Putamen (tissue), 1 donor: ENCODE data around the gene KIF26B.
A peak's percentile ranks its signal among the peaks of the same experiment; 100 is the strongest.

Experiments used
- DNase-seq: peaks from one replicate; pipeline ENCODE4 v3.0.0-alpha.2; 2016; ENCODE audit warnings: low spot score

Gene KIF26B

DNA sequence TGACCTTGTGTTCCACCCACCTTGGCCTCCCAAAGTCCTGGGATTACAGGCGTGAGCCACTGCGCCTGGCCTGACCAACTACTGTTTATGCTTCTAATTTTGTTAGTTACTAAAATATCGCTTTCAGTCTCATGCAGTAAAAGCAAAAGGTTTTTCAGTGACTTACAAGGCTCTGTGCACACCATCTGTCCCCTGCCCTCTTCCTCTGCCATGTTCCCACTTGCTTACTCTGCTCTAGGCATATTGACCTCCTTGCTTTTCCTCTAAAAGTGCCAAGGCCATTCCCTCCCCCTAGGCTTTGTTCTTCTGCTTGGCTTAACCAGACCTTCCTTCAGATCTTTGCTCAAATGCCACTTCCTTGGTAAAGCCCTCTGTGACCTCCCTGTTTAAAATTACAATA, 276.9 kb downstream of the KIF26B start:
- no peak for DNase-seq

DNA sequence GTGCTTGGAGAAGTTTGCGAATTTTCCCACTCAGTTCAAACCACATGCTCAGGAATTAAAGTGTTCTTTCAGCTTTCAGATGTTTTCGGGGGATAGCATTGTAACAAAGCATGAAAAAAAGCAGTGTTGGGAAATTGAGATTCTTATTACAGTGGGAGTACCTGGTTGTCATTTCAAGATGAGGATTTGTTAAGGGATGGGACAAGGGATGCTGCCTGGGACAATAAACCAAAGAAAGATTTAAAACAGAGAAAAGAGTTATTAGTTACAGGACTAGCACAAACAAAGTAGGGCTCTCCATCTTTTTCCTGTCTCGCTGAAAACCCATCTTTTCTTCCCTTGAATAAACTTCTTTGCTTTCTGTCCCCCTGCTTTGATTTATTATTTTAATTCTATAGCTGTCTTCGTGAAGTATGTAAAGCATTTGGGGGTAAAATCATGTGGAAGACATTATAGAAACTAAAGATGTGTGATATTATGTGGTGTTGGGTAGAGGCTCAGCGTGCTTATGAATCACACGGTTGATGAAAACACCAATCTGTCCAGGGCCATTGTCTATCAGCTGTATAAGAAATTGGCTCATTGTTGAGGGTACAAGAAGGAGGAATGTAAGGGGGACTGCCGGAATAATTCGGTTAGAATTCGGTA, 277.6 kb downstream of the KIF26B start:
- no peak for DNase-seq

DNA sequence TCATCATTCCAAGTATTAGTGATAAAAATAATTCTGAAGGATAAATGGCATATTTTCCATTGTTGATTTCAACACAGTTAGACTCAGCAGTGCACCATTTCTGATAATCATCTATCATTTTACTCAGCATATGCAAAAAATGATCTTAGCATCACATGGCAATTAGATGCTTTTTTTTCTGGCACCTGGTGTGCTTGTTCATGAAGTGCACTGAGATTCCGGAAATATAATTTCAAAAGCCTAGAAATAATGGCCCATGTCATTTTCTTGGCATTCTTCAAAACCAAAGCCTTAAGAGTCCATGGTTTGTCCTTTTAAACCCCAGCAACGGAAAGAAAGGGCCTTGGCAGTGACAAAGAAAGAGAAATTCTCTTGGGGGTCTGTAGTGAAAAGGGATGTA, 278.8 kb downstream of the KIF26B start:
- no peak for DNase-seq

DNA sequence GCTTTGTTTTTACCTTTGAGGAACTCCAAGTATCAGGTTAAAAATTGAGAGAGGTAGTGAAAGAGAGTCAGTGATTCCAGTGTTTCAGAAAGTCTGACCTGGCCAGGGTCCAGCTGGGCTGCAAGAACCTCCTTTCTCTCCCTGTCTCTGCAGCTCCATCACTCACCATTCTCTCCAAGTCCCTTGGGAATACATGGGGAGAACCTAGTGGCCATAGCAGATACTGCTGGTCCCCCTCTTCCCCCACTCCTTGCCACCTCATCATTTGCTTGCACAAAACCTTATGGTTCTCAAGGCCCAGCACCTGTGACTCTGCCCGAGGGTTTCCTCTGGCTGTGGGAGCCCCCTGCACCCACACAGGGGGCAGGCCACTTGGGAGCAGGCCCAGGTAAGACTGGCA, 279.5 kb downstream of the KIF26B start:
- no peak for DNase-seq

DNA sequence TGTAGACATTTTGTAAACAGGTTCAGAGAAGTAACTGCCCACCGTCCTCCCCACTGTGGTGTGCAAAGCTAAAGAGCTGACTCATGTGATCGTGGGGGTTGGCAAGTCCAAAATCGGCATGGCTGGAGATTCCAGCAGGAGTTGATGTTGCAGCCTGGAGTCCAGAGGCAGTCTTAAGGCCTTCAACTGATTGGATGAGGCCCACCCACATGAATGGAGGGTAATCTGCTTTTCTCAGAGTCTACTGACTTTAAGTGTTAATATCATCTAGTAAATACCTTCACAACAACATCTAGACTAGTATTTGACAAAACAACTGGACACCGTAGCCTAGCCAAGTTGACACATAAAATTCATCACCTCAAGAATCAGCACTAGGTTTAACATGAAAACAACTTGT, 281.6 kb downstream of the KIF26B start:
- DNase-seq = no peak

DNA sequence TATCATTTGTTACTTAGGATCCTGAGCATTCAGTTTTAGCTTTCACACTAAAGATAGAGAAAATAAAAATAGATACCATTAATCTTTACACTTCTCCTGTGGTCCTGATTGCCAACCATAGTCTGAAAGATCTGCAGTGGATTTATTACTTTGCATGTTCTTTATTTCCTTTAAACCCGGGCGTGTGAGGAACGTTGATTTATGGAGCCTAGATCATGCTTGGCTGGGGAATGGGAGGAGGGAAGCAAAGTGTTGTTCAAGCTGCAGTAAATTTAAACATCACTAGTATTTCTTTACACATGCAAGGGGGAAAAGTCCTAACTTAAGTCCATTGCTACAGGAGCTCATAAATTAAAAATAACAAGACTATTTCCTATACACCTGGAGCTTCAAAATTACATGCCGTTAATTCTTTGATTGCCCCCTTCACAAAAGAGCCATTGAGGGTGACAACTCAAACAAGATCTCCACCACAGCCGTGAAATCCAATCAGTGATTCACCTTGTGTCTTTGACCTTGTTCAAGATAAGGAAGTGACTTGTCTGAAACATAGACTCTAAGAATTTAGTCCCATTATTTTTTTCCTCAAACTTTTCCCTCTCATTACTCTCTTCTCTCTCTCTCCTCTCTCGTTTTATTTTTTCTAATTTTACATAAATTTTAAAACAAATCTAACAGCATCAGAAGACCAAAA, 282.7 kb downstream of the KIF26B start:
- no peak for DNase-seq

DNA sequence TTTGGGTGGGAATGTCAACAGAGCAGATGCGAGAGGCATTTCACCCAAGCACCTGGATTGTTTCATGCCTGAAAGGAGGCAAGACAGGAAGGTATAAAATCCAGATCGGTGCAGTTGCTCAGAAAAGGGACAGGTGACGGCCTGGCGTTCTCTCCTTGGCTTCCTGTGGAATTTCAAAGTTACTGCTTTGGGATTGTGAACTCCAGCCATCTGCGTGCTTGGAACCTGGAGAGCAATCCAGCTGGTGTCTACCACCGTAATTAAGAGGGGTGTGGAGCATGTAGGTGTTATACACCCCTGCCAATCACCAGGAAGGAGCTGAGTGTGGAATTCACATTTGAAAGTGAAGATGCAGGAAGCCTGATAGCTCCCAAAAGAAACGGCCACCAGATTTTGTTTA, 286.1 kb downstream of the KIF26B start:
- DNase-seq = no peak

DNA sequence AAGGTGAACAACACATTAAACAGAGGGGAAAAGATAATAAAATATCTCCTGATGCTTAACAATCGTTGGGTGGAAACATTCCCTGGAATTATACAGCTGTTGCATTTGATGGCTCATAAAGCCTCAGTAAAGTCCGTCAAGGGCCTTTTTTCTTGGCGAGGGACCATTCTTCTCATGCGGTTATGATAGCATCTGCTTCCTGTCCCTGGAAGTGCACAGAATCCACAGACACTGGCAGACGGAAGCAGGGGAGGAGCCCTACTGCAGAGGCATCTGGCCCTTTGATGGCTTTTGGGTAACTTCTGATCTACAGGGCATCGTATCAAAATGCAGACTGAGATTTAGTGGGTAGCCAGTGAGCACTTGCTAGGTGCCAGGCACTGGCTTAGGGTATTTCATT, 286.9 kb downstream of the KIF26B start:
- no peak for DNase-seq

DNA sequence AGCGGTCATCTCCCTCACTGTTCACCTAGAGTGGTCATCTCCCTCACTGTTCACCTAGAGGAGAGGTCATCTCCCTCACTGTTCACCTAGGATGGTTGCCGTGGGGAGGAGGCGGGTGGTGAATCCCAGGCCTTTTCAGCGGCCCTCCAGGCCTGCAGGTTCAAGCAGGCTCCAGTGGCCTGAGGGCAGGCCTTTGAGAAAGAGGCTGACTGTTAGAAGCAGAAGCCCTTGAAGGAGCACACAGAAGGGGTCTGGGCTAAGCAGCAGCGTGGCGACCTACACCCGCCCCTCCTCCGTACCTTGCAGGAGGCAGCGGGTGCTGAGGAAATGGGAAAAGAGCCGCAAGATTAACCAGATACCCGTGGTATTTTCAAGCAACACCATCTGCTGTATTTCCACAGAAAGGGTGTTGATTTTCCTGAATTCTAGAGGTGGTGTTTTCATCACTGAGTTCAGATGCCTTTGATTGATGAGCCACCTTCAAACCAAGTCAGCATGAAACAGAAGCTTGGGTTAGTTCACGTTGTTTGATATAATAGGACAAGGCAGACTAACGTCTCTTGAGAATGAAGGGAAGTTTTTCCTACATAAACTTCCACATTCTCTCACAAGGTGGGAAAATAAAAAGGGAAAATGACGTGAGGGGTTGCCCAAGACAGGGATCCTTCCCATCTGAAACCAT, 289.5 kb downstream of the KIF26B start:
- DNase-seq = no peak

DNA sequence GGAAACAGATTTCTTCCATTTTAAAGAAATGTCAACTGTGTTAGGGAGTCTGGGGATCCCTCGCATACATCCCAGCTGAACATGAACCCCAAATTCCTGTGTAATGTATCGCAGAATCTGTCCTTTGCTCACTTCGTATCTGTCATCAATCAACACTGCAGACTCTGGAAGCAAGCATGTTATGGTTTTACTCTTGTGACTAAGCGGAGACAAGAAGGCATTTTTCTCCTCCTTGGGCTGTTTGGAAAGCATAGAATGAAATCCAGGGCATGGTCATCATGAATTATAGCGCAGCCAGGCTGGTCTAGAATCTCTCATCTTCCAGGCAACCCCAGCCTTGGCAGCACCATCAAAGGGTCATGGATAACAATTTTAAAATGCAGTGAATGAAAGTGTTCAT, 290.2 kb downstream of the KIF26B start:
- no peak for DNase-seq

DNA sequence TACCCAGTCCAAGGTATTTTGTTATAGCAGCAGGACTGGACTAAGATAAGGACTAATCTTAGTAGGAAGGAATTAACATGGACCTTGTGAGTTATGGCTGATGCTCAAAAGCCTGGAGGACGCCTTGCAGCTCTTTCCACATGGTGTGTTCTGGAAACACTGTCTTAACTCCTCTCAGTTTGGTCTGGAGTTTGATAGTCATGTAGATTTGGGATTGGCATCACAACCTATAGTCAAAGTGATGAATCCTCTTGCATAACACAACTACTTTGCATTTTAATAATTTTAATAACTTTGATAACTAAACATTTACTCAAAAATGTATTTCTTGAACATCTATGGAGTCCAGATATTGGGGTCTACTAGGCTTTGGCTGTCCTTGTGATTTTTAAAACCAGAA, 293.7 kb downstream of the KIF26B start:
- DNase-seq = no peak

DNA sequence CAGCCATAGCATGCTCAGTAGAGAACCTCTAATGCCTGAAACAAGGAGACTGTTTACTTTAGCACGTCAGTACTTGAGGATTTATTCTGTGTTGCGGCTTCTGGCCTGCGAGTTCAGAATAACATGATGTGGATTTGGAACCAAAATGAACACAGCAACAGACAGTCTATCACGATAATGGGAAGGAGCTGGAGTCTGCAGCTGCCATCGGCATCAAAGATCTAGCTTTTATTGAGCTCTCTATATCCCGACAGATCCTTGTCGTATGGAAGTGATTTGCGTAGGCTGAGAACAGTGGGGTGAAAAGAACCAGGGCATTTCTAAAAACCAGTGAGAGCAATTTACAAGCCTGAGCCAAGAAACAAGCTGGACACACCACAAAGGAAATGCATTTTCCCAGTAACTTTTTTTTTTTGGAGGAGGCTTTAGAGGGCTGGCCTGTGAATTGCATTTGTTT, 294.2 kb downstream of the KIF26B start:
- no peak for DNase-seq

DNA sequence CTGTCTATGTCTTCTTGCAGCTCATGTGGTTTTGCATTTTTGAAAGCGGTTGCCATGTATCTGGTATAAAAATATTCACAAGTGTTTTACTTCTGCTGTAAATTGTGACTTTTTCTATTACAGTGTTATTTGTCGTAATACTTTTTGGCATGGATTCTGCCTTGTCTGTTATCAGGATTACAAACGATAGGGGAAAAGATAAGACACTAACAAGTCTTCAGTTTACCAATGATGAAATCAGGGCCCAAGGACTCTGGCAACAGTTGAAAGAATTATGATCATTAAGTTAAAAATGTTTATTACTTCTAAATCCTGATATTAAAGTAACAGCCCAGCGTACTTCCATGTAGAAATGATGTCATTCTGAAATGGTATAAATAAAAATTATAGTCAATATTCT, 298.8 kb downstream of the KIF26B start:
- no peak for DNase-seq

DNA sequence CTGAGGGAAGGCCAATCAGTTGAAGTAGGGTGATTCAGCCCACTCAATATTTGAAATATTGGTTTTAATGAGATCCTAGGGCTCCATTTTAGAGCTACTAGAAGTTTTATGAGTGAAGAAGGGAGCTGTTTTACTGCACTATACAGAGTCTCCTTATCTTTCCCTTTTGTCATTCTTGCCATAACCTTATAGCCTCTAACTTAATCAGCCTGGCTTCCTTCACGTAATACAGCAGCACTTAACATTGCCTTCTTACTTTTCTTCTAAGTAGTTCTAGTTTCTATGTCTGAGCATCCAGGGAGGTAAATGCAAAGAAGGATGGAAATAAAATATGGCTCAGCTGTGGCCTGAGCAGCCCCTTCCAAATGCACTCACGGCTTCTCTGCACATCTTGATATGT, 299.3 kb downstream of the KIF26B start:
- DNase-seq = no peak

DNA sequence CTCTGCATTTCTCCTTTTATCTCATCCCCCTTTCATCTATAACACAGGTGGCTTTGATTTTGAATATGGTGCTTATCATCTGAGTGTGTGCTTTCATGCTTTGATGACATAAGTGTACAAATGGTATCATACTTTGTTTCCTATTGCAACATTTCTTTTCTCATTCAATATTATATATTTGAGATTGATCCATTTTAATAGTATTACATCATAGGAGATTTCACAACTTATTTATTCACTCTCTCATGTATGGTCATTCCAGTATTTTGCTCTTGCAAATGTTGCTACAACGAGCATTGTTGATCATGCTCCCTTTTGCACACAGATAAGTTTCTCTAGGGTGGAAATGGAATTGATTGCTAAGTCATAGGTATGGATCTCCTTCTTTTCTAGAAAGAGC, 302.8 kb downstream of the KIF26B start:
- DNase-seq = no peak

DNA sequence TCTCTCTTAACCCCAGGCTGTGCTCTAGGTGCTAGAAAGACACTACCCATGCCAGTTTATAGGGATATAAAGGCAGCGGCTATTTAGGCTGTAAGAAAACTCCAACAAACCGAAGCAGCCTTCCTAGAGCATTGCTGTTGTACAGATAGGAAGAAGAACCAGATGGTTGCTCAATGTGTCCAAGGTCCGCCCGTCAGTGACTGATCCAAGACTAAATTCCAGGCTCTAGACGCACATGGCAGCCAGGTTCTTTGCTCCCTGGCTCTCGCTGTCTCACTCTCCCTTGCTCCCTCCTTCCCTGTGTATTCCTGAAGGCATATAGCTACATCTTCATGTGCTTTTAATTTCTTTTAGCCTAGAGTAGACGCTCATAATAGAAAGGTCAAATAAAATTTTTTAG, 303.4 kb downstream of the KIF26B start:
- DNase-seq = no peak

DNA sequence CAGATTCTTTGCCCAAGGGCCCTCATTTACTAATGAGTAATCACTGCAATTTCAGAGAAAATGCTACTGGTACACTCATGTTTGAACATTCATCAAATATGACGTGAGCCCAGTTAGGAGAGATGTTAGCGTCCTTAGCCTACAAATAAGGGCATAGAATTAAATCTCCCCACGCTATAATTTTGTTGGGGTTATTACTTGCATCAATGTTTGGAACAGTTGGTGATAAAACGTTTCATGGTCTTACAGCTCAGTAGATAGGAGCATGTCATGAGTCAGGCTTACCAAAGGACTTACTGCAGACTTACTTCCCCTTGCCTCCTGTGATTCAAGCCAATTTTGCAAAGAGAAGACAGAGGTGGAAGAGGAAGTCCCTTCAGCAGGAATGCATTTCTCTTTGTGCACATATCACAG, 304.0 kb downstream of the KIF26B start:
- DNase-seq = peak; percentile 30

DNA sequence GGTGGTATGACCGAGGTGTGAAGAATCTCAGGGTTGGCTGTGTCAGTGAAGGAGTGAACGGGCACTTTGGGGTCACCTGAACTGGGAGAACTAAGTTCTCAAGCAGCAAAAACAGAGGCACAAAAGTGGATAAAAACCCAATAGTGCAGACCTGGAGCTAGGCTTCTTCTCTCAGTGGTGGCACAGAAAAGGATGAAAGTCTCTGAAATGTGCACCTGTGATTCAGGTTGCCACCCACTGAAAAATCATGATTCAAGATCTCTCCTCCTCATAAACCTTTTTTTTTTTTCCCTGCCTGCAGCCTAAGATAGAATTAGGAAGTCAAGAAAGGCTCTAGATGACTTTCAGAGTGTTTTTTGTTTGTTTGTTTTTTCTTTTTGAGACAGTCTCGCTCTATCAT, 304.8 kb downstream of the KIF26B start:
- DNase-seq = peak; percentile 21

DNA sequence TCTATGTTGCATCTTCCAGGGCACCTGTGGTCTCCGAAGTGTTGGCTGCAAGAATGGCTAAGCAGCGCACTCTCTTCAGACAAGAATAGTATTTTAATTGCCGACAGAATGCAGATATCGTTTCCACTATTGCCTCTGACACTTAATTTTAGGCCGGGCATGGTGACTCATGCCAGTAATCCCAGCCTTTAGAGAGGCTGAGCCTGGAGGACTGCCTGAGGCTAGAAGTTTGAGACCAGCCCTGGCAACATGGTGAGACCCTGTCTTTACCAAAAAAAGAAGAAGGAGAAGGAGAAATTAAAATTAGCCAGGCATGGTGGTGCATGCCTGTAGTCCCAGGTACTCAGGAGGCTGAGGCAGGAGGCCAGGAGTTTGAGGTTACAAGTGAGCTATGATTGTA, 306.9 kb downstream of the KIF26B start:
- DNase-seq = no peak

DNA sequence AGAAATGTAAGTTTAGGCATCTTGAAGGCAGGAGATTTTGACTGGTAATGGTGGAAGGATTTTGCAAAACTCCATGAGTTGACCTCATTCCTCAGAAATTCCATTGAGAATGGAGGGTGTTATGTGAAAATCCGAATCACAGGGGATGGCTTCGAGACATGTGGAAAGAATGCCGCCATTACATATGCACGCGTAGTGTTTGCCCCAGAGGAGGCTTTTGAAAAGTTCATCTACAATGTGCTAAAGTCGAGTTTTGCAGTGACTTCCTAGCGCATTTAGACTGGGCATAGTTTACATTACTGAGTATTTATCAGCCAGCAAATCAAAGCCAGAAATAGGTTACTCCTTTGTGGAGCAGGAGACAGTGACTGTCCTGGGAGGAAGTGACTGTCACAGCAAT, 307.4 kb downstream of the KIF26B start:
- no peak for DNase-seq

DNA sequence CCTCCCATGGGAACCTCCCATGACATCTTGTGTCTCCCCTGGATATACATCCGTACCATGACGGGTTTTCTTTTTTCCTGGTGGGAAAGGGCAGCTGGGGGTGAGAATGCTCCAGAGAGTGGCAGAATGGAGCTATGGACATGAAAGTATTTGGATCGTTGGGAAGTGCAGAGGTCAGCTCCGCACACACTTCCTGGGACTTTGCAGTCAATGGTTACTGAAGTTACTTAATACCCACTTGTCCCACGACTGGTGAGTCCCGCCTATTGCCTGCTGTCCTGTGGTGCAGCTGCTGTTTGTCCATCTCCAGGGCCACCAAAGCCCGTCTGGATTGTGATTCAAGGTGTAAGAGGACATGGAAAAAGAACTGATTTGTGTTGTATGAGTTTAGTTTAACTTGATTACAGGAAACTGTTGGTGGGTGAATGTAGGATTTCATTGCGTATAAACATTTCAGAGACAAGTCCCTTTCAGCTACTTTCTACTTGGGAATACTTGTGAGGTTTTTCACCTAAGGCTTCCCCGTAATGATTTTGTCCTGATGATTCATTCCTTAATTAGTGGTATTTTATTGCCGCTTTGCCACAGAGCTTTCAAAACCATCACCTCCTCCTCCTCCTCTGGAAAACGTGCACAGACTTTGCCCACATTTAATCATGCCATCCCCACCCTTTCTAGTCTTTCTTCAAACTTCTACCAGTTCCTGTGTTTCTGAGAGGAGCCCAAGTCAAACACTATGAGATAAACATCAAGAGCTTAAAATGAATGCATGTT, 308.8 kb downstream of the KIF26B start:
- no peak for DNase-seq

DNA sequence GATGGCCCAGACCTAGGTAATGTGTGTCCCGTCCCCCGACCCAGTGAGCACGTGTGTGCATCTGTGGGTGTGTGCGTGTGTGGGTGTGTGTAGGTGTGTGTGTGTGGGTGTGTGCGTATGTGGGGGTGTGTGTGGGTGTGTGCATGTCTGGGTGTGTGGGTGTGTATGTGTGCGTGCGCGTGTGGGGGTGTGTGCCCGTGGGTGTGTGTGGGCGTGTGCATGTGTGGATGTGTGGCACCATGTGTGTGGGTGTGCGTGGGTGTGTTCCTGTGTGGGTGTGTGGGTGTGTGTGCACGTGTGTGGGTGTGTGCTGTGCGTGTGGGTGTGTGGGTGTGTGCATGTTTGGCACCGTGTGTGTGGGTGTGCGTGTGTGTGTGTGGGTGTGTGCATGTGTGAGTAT, 309.5 kb downstream of the KIF26B start:
- no peak for DNase-seq

DNA sequence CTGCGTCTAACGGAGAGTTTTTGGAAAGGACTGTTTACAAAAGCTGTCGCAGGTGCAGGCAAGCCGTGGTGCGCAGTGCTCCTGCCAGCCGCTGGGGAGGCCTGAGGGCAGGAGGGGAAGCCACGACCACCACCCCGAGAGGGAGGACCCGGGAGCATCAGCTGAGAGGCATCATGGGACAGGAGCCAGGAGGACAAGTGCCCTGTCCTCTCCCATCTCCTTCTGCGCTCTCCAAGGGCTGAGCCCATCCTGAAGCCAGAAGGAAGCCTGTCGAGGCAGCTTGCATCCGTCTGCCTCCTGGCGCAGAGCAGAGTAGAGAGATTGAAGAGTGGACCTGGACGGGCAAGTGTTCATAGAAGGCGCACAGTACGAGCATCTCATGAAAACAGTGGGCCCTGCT, 310.9 kb downstream of the KIF26B start:
- DNase-seq = no peak
